NCI-H2107 (cell line): ENCODE measurements around the gene TCF3.
"Not testable (repeated sequence)": the region's sequence is repeated elsewhere in the genome, so short reads cannot be mapped to it uniquely, and the experiment has no call there.

Experiments used
- DNase-seq: peaks from one replicate; lab custom pipeline; 2025; lab: John Stamatoyannopoulos, UW

The TCF3 gene

DNA sequence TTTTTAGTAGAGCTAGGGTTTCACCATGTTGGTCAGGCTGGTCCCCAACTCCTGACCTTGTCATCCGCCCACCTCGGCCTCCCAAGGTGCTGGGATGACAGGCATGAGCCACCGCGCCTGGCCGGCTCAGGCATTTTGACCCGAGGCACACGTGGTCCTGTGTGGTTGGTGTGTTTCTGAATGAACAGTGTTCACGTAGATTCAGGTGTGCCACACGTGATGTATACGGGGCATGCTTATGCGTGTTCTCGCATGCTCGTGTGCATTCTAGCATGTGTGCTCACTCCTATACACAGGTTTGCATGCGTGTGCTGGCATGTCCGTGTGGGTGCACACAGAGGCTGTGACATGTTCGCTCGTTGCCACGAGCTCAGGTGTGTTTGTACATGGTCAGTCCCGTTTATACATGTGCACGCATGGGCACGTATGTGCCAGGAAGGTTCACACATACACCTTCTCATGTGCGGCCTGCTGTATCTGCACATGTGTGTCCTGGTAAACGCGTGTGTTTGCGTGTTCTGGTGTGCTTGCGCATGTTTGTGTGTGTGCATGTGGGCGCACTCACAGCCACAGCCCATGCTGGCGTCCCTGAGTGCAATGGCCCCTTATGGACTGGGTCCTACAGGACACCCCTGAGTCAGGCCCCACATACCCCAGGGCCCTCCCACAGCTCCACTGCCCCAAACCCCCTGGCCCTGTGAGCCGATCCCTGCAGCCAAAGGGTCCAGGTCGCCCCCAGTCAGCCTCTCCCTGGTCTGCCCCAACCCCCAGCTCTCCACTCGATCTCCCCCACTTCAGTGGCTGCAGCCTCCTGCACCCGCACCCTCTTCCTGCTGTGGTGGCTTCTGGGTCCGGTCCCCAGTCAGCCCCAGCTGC, 20.6 kb upstream of the TCF3 start:
- DNase-seq, result no peak

GRCh38 chr19:1672038-1672768, 19.8 kb upstream of the TCF3 start:
- DNase-seq, result no peak

DNA sequence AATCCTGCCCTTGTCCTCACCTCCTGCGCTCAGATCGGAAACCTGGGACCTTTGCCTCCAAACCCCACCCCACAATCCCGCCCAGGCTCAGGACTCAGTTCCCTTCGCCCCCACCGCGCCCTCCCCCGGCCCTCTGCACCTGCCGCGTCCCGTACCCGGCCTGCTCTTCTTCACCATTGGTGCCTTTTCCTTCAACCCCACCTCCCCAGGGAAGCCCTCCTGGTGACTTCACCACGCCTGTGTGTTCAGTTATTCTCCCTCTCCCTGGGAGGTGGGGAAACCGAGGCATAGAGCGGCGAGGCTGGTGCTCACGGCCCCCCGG, 19.3 kb upstream of the TCF3 start:
- no peak for DNase-seq

DNA sequence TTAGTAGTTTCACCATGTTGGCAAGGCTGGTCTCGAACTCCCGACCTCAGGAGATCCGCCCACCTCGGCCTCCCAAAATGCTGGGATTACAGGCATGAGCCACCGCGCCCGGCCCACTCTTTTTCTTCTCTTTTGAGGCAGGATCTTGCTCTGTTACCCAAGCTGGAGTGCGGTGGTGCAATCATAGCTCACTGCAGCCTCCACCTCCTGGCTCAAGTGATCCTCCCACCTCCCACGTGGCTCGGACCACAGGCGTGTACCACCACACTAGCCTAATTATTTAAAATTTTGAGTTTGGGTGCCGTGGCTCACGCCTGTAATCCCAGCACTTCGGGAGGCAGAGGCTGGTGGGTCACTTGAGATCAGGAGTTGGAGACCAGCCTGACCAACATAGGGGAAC, 18.3 kb upstream of the TCF3 start:
- DNase-seq, result not testable (repeated sequence)

GRCh38 chr19:1668486-1669270, 16.3 kb upstream of the TCF3 start:
- DNase-seq, result no peak

DNA sequence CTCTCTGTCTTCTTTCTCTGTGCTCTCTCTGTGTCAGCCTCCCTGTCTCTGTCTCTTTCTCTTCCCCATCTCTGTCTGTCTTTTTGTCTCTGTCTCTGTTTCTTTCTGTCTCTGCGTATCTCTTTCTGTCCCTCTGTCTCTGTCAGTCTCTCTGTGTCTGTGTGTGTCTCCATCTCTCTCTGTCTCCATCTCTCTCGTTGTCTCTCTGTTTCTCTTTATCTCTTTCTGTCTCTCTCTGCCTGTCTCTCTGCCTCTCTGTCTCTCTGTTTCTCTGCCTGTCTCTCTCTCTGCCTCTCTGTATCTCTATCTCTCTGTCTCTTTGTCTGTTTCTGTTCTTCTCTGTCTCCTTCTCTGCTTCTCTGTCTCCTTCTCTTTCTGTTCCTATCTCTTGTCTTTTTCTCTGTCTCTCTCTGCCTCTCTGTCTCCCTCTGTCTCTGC, 15.7 kb upstream of the TCF3 start:
- DNase-seq, result no peak

- no peak for DNase-seq
These were observed 13.2 kb upstream of the TCF3 start for GRCh38 chr19:1665565-1666047.

- no peak for DNase-seq
These were observed 11.4 kb upstream of the TCF3 start for GRCh38 chr19:1663852-1664251.

DNA sequence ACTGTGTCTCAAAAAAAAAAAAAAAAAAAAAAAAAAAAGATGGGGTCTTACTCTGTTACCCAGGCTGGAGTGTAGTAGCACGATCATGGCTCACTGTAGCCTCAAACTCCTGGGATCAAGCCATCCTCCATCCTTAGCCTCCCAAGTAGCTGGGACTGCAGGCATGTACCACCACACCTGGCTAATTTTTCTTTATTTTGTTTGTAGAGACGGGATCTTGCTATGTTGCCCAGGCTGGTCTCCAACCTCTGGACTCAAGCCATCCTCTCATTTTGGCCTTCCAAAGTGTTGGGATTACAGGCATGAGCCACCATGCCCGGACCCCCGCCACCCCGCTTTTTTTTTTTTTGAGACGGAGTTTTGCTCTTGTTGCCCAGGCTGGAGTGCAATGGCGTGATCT, 10.8 kb upstream of the TCF3 start:
- not testable (repeated sequence) for DNase-seq

GRCh38 chr19:1661995-1662394, 9.6 kb upstream of the TCF3 start:
- no peak for DNase-seq

DNA sequence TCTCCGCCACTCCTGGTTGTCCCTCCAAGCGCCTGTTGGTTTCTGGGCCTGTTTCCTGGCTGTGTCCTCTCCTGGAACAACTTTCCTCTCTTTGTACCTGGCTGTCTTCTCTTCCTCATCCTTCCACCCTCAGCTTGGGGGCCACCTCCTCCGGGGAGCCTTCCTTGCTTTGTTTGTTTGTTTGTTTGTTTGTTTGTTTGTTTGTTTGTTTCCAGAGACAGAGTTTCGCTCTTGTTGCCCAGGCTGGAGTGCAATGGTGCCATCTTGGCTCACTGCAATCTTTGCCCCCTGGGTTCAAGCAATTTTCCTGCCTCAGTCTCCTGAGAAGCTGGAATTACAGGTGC, 6.6 kb upstream of the TCF3 start:
- DNase-seq, result no peak

DNA sequence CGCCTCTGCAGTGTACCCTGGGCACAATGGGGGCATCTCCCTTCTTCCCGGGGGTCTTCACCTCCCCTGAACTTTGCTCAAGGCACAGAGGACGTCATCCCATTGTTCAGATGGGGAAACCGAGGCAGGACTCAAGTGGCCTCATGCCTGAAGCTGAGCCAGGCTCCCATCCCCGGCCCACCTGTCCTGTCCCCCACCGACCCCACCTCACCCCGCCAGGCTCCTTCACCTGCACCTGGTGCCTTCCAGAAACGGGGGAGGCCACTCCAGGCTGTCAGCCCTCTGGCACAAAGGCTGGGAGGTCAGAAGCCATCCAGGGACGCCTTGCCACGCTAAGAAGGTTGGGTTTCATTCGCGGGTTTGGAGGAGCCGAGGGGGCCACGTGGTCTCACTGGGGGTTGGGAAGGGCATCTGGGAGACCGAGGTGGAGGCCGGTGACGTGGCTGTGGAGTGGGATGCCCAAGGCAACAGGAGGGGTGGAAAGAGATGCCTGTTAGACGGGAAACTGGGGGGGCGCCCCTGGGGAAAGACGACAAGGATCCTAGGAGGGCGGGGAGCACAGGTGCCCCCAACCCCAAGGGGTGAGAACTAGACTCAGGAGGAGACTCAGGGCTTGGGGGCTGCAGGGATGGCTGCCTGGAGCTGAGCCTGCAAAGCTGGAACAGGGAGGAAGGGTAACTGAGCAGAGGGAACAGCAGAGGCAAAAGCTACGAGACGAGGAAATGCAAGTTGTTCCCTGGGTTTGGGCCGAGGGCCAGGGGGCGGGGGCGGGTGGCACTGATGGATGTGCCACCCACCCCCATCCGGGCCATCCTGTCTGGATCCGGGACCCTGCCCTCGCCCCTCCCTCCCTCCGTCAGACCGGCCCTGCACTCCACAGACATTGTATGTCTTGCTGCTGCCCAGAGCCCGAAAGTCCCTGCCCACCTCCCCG, 6.0 kb upstream of the TCF3 start:
- no peak for DNase-seq

- no peak for DNase-seq
These were observed 5.3 kb upstream of the TCF3 start for GRCh38 chr19:1657746-1658145.

DNA sequence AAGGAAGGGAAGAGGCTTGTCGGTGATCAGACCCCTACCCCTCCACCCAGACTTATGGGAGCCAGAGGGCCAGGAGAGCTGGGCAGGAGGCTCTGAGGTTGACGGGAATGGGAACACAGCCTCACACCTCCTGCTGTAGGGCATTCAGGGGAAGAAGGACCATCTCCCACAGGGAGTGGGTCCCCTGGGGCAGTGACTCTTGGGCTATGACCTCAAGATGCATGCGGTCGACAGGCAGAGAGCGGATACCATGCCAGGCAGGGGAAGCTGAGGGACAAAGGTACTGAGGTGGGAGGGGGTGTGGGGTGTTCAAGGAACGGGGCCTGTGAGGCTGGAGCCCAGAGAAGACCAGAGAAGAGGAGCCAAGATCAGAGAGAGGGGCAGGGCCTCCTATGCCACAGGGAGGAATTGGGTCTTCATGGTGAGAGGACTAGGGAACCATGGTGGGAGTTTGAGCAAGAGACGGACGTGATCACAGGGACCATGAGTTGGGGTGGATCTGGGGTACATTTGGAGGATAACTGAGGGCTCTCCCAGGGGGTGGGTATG, 4.6 kb upstream of the TCF3 start:
- DNase-seq, result no peak

GRCh38 chr19:1655987-1656608, 3.7 kb upstream of the TCF3 start:
- no peak for DNase-seq

DNA sequence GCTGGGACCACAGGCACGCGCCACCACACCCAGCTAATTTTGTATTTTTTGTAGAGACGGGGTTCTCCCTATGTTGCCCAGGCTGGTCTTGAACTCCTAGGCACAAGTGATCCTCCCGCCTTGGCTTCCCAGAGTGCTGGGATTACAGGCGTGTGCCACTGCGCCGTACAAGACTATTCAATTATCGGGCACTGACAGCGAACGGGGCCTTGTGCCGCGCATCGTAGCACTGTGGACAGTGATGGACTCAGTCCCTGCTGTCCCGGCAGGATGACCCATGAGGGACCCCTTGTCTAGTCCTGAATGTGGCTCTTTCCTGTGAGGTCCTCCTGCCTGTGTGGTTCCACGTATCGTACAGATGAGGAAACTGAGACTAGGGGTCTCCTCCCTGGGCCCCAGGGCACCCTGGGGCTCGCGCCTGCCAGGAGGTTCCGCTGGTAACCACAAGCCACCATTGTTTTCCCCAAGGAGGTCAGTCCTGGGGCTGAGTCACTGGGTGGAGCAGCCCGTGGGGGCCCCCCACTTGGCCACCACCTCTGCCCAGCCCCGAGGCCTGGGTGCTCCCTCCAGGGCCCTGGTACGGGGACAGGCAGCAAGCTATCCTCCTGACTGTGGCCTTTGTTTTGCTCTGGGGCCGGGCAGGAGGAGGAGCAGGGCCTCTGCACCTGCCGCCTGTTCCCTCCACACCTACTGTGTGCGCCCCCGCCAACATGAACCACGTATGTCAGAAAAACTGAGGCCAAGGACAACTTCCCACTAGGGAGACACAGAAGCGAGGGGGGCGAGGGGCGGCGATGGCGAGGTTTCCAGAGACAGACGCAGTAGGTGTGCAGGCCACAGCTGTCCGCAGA, 2.9 kb upstream of the TCF3 start:
- no peak for DNase-seq

GRCh38 chr19:1654178-1654792, 1.9 kb upstream of the TCF3 start:
- DNase-seq, result no peak

DNA sequence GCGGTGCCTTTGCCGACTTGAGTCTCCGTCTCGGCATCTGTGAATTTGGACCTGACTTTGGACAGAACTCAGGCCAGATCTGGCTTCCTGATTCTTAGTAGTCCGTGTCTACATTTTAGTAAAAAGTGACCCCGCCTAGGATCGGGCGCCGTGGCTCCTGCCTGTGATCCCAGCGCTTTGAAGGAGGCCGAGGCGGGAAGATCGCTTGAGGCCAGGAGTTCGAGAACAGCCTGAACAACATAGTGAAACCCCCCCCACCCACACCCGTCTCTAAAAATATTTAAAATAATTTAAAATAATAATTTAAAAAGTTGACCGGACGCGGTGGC, 849 bp upstream of the TCF3 start:
- DNase-seq, result no peak

DNA sequence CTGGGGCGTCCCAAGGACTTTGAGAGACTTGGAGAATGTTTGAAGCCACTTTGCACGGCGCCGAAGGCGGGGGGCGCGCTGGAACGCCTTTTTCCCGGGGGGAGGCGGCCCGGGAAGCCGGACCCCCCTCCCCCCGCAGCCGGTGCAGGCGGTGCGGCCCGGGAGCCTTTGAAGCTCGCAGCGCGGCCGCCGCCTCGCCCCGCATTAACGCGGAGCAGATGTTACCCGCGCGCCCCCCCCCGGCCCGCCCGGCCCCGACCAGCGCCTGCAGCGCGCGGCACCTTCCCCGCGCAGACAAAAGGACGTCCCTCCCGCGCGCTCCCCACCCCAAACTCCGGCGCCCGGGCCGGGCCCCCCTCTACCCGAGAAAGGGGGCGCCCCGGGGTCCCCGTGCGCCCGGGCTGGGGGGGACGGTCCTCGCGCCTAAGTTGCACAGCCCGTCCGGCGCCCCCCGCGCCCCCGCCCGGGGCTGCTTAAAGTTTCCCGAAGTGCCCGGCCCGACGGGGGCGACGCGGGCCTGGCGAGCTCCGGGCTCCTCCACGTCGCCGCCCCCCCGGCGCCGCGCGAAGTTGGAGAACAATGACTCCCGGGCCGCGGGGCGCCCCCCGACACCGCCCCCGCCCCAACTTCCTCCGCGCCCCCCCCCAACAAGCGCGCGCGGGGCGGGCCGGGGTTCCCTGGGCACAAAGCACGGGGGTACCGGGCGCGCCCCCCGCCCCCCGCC, 685 bp downstream of the TCF3 start:
- no peak for DNase-seq
